Peyer's patch (tissue), 4 donors: ENCODE data around the gene SLC25A26. TPM values are rescaled to one million over a fixed set of nuclear protein-coding genes. Genes with fewer than 3 reads are reported as not detected.

Experiments
- DNase-seq, 3 donors: peaks; one replicate each; pipeline ENCODE4 v3.0.0-alpha.2; 2017 to 2019
- H3K27ac ChIP-seq, 4 donors: fragments of 200-600 bp; sonication (generic); one replicate each; pipeline ENCODE4 v1.5.1; 2016 to 2019
- H3K27me3 ChIP-seq, 2 donors: fragments of 200-600 bp; sonication (generic); one replicate each; pipeline ENCODE4 v1.5.1; 2019
- H3K36me3 ChIP-seq, 3 donors: fragments of 200-600 bp; sonication (generic); one replicate each; pipeline ENCODE4 v1.5.1; 2016 to 2019
- H3K4me1 ChIP-seq, 4 donors: fragments of 200-600 bp; sonication (generic); one replicate each; pipeline ENCODE4 v1.5.1; 2016 to 2019
- H3K4me3 ChIP-seq, 4 donors: fragments of 200-600 bp; sonication (generic); 1 replicate in 3 of 4; 2 replicates in 1 of 4; pipeline ENCODE4 v1.5.1; 2016 to 2019; ENCODE audit warnings: mild to moderate bottlenecking in 1 of 4
- H3K9me3 ChIP-seq, 4 donors: fragments of 200-600 bp; sonication (generic); one replicate each; pipeline ENCODE4 v1.5.1; 2016 to 2019; ENCODE audit warnings: mild to moderate bottlenecking in 1 of 4
- CTCF ChIP-seq, 6 experiments: fragments of 450-650 bp in 4 of 6; fragments of 200-600 bp in 2 of 6; sonication (generic) in 1 of 6; IDR thresholded peaks; one replicate each; pipeline ENCODE4 v1.5.1; 2017 to 2019; ENCODE audit warnings: antibody characterized with exemption in 6 of 6, mild to moderate bottlenecking in 3 of 6, moderate library complexity in 1 of 6
- POLR2A ChIP-seq, 2 donors: fragments of 450-650 bp; IDR thresholded peaks; one replicate each; pipeline ENCODE4 v1.5.1; 2017; ENCODE audit warnings: antibody characterized with exemption in 2 of 2, mild to moderate bottlenecking in 2 of 2, moderate library complexity in 2 of 2
- total RNA-seq, 4 donors: library from RNA; depleted of rRNA; stranded (reverse); fragments of >200 nt; gene quantifications; one replicate each; pipeline ENCODE4 v1.1.0, GENCODE V29; 2016

Gene SLC25A26
- total RNA-seq, 4 donors from 2014 or later: 11.9 to 28.9 (median 17.7) TPM

- Histone ChIP-seq H3K27ac (peak overlapping the region in 1 of 4 donors; percentile 20), H3K4me3 (no peak overlapping the region), H3K36me3 (no peaks in the 10 kb centered on the region), H3K9me3 (no peaks in the 10 kb centered on the region), H3K4me1 (no peaks in the 10 kb centered on the region), H3K27me3 (no peaks in the 10 kb centered on the region)
- DNase-seq: no peak
- TF ChIP-seq CTCF (IDR thresholded peaks at IDR 0.05): no peak
- TF ChIP-seq POLR2A (IDR thresholded peaks at IDR 0.05): no peak
Measured at GRCh38 chr3:66344848-66345578, 124.2 kb downstream of the SLC25A26 start.

DNA sequence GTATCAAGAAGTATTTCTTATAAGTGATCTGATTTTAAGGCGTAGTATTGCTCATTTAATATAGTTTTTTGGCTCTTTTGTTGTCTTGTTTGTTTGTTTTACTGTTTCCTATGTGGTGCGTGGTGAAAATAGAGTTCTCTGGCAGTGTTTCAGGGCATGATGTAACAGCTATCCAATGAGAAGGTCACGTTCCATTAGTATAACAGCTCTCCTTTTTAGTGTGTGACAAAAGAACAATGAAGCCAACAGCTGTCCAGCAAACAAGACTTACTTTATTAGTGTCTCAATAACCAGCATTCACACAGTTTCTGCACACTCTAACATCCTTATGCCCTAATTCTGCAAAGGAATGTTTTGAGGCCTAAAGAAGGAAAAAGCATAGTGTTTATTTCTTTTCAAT, 127.9 kb downstream of the SLC25A26 start:
- no peak overlapping the region for H3K4me3 ChIP-seq
- H3K27ac ChIP-seq: no peak overlapping the region
- TF ChIP-seq POLR2A (IDR thresholded peaks at IDR 0.05): no peak
- no peak for TF ChIP-seq CTCF (IDR thresholded peaks at IDR 0.05)
- no peak for DNase-seq
- H3K4me1 ChIP-seq: no peaks in the 10 kb centered on the region
- no peaks in the 10 kb centered on the region for H3K36me3 ChIP-seq
- H3K27me3 ChIP-seq: no peaks in the 10 kb centered on the region
- no peaks in the 10 kb centered on the region for H3K9me3 ChIP-seq

DNA sequence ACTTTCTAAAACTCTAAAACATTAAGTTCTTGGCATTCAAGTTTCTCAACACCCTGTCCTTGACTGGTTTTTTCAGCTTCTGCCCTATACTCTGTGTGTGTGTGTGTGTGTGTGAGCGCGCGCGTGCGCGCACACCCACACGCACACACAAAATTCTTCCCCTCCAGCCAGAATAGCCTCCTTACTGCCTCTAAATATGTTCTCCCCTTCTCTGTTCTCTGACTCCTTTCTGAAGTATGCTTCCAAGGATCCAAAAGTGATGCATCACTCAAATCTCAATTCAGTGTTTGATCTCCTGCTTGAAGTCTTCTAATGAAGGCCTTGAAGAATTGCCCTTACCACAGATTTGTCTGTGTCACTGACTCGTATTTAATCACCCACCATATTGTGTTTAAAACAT, 129.8 kb downstream of the SLC25A26 start:
- Histone ChIP-seq H3K27me3 (no peaks in the 10 kb centered on the region), H3K36me3 (no peaks in the 10 kb centered on the region), H3K4me1 (no peaks in the 10 kb centered on the region), H3K4me3 (no peak overlapping the region), H3K27ac (no peak overlapping the region), H3K9me3 (no peaks in the 10 kb centered on the region)
- DNase-seq: no peak
- TF ChIP-seq POLR2A (IDR thresholded peaks at IDR 0.05) (no peak), CTCF (IDR thresholded peaks at IDR 0.05) (no peak)

DNA sequence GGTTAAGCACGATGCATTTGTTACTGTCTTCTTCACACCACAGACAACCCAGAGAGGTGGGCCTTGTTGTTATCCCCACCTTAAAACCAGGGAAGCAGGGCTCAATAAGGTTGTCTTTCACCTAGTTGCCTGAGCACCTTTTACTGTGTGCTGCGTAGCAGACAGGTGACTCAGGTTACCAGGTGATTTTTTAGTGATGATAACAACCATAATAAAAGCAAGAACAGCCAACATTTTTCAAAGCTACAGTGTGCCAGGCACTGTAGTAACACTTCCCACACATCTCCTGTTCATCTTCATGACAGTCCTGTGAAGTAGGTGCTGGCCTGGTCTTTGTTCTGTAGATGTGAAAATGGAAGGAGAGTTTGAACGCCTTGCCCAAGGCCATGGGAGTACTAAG, 132.2 kb downstream of the SLC25A26 start:
- Histone ChIP-seq H3K4me3 (no peak overlapping the region), H3K4me1 (no peaks in the 10 kb centered on the region), H3K9me3 (no peaks in the 10 kb centered on the region), H3K27me3 (no peaks in the 10 kb centered on the region), H3K36me3 (no peaks in the 10 kb centered on the region), H3K27ac (no peak overlapping the region)
- no peak for DNase-seq
- TF ChIP-seq POLR2A (IDR thresholded peaks at IDR 0.05): no peak
- no peak for TF ChIP-seq CTCF (IDR thresholded peaks at IDR 0.05)

DNA sequence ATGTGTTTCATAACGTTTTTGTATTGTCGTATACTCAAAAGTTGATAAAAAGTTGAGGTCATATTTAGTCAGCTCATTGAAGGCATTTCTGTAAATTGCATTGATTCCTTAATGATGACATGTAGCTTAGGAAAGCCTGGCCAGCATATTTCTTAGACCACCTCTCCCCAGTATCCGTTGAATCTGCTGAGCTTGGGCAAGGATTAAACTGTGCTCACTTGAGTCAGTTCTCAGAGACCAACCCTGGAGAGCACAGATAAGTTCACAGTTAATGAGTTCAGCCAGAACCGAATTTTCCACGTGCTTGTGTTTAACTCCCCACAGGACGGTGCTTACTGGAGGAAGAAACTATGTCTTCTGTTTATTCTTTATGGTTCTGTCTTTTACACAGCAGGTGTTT, 132.7 kb downstream of the SLC25A26 start:
- no peak overlapping the region for H3K4me3 ChIP-seq
- H3K36me3 ChIP-seq: no peaks in the 10 kb centered on the region
- no peak for DNase-seq

More for the DNA sequence above, 132.7 kb downstream of the SLC25A26 start:
- no peak overlapping the region for H3K27ac ChIP-seq
- H3K4me1 ChIP-seq: no peaks in the 10 kb centered on the region
- no peak for TF ChIP-seq POLR2A (IDR thresholded peaks at IDR 0.05)
- no peak for TF ChIP-seq CTCF (IDR thresholded peaks at IDR 0.05)
- H3K27me3 ChIP-seq: no peaks in the 10 kb centered on the region
- no peaks in the 10 kb centered on the region for H3K9me3 ChIP-seq
